Activated T-cell treated with anti-CD3 and anti-CD28 coated beads for 1 hour (primary cell): ENCODE measurements around the gene C2CD5.
"Not testable (repeated sequence)": the region's sequence is repeated elsewhere in the genome, so short reads cannot be mapped to it uniquely, and the experiment has no call there.

Experiments used
- DNase-seq: peaks from one replicate; pipeline ENCODE4 v3.0.0-alpha.2; 2020; ENCODE audit warnings: low read depth

C2CD5 gene

GRCh38 chr12:22477894-22478287 is 66.5 kb downstream of the C2CD5 start:
- DNase-seq = no peak

- DNase-seq = no peak
Measured at GRCh38 chr12:22477166-22477893, 67.0 kb downstream of the C2CD5 start.

GRCh38 chr12:22476133-22476532 is 68.2 kb downstream of the C2CD5 start:
- no peak for DNase-seq

GRCh38 chr12:22474970-22475720 is 69.2 kb downstream of the C2CD5 start:
- DNase-seq = no peak

DNA sequence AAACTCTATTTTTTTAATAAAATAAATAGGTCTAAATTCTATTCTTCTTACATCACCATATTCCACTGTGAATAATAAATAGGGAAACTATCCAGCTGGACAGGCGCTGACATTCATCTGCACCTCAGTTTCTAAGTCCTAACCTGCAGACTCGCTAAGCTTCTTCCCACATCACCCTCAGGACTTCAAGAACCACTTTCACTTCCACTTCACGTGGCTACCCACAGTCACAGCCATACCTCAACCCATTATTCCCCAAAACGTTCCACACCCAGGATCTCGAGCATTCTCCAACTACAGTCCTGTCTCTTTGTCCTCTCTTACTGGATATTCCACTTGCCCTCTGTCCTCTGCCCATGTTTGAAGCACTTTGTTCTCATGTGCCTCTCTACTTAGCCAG is 71.1 kb downstream of the C2CD5 start:
- no peak for DNase-seq

DNA sequence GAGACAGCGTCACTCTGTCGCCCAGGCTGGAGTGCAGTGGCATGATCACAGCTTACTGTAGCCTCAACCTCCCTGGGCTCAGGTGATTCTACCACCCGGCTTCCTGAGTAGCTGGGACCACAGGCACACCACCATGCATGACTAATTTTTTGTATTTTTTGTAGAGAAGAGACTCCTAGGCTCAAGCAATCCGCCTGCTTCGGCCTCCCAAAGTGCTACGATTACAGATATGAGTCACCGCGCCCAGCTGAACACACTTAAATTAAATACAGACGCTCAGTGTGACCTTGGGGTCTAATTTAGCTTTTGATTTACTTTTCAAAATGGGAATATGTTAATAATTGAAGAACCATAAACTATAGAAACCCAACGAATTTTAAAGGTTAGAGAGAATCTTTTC is 77.2 kb downstream of the C2CD5 start:
- DNase-seq = no peak

DNA sequence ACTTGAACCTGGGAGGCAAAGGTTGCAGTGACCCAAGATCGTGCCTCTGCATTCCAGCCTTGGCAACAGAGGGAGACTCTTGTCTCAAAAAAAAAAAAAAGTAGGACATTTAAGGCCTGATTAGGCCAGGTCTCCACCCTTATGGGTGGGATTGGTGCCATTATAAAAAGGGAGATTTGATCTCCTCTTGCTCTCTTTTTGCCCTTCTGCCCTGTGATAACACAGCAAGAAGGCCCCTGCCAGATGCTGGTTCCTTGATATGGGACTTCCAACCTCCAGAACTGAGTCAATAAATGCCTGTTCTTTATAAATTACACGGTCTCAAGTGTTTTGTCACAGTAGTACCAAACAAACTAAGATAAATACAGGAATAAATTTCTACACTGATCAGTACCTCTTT is 81.0 kb downstream of the C2CD5 start:
- no peak for DNase-seq

GRCh38 chr12:22461786-22462185 is 82.6 kb downstream of the C2CD5 start:
- no peak for DNase-seq

GRCh38 chr12:22459838-22460490 is 84.4 kb downstream of the C2CD5 start:
- no peak for DNase-seq

GRCh38 chr12:22458298-22458937 is 85.9 kb downstream of the C2CD5 start:
- no peak for DNase-seq

- no peak for DNase-seq
Measured at GRCh38 chr12:22457085-22457484, 87.3 kb downstream of the C2CD5 start.

- no peak for DNase-seq
Measured at GRCh38 chr12:22453511-22453910, 90.8 kb downstream of the C2CD5 start.

DNA sequence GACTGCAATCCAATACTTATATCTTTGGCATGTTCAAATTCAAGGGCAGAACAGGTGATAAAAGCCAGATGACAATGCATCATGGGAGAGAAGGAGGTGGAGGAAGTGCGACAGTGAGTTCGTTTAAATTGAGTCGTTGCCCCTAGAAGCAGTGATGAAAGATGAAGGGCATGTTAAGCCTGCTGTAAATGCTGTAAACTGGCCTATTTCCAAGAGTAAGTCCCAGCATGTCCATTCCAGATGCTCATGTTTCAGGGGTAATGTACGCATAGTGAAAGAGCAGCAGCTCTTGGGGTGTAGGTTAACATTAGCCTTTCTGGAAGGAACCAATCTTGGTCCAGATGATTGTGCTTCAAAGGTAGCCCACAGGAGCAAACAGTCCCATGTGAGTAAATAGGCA is 97.1 kb downstream of the C2CD5 start:
- no peak for DNase-seq

GRCh38 chr12:22444317-22444665 is 100.1 kb downstream of the C2CD5 start:
- DNase-seq = not testable (repeated sequence)

DNA sequence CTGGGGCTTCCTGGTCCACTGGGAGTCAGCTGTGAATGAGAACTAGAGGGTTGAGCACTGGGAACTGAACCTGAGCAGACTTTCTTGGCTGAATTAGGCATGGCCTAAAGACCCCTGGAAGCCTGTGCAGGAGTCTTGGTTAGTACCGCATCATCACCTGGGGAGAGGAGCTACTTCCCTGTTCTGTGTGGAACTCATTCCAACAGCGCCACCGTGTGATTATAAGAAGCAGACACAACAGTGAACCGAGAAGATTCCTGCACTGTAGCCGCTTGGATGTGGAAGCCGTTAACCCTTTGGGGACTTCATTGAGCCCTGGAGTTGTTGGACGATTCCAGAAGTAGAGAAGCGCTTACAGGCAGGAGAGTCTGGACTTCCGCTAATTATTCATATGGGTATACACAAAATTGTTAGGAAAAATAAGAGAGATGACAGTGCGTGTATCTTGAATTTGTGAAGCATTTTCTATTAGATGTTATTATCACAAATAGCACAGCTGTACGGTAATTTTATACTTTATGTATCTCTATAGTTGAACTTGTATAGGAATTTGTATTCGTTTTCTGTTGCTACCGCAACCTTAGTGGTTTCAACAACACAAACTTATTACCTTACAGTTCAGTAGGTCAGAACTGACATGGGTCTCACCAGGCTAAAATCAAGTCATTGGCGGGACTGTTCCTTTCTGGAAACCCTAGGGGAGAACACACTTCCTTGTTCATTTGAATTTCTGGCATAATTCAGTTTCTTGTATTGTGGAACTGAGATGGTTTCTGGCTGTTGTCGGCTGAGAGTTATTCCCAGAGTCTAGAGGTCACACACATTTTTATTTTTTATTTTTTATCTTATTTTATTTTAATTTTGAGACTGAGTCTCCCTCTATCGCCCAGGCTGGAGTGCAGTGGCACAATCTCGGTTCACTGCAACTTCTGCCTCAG is 100.7 kb downstream of the C2CD5 start:
- DNase-seq = peak; percentile 40

DNA sequence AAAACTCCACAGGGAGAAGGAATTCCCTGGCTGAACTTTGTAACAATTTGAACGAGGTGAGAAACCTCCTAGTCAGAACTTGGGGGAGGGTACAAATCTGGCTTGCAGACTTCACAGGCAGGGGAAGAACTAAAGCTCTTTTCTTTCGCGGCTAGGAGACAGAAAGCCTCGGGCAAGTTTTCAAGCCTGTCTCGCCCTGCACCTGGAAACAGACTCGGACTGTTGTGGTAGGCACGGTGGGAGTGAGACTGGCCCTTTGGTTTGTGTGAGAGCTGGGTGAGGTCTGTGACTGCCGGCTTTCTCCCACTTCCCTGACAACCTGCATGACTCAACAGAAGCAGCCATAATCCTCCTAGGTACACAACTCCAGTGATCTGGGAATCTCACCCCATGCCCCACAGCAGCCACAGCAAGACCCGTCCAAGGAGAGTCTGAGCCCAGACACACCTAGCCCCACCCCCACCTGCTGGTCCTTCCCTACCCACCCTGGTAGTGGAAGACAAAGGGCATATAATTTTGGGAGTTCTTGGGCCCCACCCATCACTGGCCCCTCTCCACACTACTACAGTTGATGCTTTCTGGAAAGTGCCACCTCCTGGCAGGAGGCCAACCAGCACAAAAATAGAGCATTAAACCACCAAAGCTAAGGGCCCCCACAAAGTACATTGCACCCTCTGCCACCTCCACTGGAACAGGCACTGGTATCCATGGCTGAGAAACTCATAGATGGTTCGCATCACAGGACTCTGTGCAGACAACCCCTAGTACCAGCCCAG is 107.1 kb downstream of the C2CD5 start:
- DNase-seq = no peak

DNA sequence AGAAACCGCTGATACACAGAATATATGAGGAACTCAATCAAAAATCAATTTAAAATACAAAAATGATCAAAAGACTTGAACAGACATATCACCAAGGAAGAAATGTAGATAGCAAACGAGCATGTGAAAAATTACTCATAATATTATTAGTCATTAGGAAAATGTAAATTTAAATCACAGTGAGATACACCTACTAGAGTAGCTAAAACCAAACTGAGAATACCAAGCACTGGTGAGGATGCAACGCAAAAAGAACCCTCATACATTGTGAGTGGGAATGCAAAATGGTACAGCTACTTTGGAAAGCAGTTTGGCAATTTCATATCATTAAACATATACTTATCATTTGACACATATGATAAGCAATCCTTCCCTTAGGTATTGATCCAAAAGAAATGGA is 108.8 kb downstream of the C2CD5 start:
- DNase-seq = no peak

DNA sequence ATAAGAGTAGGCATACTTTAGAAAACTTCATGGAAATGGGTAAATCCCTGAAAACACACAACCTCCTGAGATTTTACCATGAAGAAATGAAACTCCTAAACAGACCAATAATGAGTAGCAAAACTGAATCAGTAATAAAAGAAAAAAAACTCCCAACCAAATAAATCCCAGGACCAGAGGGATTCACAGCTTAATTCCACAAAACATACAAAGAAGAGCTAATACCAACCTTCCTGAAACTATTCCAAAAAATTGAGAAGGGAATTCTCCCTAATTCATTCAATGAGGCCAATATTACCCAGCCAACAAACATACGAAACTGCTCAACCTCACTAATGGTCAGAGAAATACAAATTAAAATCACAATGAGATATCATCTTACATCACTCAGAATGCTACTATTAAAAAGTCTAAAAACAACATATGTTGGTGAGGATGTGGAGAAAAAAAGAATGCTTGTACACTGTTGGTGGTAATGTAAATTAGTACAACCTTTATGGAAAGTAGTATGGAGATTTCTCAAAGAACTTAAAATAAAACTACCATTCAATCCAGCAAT is 112.6 kb downstream of the C2CD5 start:
- DNase-seq = no peak

- no peak for DNase-seq
Measured at GRCh38 chr12:22416801-22417200, 127.5 kb downstream of the C2CD5 start.
